ENCODE results near the gene OPN4.

DNA sequence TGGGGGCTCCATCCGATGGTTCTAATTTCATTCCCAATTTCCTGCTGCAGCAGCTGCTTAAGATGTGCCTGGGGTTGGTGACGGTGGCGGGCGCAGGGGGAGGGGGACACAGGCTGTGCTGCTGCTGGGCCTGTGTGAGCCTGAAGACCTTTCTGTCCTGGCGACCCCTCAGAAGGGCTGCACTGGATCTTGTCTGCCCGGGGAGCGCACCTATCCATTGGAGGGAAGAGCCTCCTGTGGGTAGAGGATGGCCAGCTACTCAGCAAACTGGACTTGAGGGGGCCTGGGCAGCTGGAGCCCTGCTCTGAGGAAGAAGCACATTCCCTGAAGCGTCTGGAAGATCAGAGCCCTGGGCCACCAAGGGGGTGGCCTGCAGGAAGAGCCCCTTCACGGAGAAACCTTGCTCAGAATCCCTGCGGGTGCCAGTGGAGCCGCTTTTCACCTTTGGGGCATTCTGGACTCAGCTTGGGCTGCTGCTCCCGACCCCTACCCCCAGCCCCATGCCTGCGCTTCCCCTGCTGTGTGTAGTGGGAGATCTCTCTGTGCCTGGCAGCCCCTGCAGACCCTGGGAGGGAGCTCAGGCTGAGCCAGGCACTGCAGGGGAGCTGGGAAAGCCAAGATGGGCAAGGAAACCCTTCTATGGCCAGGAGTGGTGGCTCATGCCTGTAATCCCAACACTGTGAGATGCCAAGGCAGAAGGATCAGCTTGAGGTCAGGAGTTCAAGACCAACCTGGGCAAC is 31.7 kb downstream of the OPN4 start:
- TF ChIP-seq, protein P1, sequence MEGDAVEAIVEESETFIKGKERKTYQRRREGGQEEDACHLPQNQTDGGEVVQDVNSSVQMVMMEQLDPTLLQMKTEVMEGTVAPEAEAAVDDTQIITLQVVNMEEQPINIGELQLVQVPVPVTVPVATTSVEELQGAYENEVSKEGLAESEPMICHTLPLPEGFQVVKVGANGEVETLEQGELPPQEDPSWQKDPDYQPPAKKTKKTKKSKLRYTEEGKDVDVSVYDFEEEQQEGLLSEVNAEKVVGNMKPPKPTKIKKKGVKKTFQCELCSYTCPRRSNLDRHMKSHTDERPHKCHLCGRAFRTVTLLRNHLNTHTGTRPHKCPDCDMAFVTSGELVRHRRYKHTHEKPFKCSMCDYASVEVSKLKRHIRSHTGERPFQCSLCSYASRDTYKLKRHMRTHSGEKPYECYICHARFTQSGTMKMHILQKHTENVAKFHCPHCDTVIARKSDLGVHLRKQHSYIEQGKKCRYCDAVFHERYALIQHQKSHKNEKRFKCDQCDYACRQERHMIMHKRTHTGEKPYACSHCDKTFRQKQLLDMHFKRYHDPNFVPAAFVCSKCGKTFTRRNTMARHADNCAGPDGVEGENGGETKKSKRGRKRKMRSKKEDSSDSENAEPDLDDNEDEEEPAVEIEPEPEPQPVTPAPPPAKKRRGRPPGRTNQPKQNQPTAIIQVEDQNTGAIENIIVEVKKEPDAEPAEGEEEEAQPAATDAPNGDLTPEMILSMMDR (IDR thresholded peaks at IDR 0.05), result no peak
- TF ChIP-seq POLR2A (IDR thresholded peaks at IDR 0.05), result no peak
